ENCODE measurements around the gene PDPK1. TPM values are rescaled to one million over a fixed set of nuclear protein-coding genes. Genes with fewer than 3 reads are reported as not detected.
"Not testable (repeated sequence)": the region's sequence is repeated elsewhere in the genome, so short reads cannot be mapped to it uniquely, and the experiment has no call there.

Gene PDPK1
- total RNA-seq, 1 donor from 2014 or later: 26.1 TPM

GRCh38 chr16:2543771-2544170, 6.0 kb downstream of the PDPK1 start:
- ATAC-seq: not testable (repeated sequence)

DNA sequence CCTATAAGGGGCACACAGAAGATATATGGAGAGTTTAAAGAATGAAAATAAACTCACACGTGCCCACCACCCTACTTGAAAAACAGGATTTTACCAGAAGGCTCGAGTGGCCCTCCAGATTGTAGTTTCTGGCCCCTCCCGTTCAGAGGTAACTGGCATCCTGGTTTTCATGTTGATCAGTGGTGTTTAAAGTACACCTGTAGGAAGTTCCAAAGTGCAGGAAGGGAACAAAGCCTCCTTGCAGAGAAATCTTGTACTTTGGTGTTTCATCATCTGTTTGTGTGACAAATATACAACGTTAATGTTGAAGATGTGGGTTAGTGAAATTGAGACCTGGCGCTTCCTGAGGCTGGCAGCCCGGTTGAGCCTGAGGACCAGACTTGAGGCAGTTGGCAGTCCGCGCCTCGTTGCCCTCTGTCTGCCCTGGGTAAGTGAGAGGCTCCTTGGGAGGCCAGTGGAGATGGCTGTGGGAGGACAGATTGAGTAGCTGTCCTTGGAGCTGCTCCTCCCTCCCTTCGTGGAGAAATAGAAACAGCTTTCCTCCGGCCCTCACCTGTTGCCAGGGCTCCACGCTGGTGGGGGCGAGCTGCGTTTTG, 12.6 kb downstream of the PDPK1 start:
- not testable (repeated sequence) for ATAC-seq

GRCh38 chr16:2551420-2551889, 13.6 kb downstream of the PDPK1 start:
- ATAC-seq: peak; percentile 31

DNA sequence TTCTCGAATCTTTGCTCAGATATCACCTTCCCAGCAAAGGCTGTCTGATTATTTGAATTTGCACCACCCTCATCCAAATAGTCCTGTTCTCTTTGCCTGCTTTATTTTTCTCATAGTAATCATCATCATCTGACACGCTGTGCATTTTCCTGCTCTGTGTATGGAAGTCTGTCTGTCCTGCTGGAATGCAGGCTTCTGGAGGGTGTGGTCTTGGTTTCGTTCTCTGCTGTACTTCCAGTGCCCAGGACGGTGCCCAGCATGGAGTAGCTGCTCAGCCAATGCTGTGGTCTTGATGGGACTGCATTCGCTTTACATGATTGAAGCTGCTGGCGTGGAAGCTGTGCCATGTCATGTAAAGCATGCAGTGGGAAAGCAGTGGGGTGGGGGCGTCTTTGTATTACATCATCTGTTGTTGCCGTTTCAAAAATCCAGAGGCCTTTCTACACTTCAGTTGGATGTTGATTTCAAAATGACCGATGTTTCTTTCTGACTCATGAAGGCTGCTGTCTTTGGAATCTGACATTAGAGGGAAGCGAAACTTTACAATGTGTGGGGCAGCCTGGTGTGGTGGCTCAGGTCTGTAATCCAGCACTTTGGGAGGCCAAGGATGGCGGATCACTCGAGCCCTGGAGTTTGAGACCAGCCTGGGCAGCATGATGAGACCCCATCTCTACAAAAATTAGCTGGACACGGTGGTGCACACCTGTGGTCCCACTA, 17.0 kb downstream of the PDPK1 start:
- ATAC-seq: not testable (repeated sequence)

- not testable (repeated sequence) for ATAC-seq
Observed at GRCh38 chr16:2557150-2557549, 19.3 kb downstream of the PDPK1 start.

DNA sequence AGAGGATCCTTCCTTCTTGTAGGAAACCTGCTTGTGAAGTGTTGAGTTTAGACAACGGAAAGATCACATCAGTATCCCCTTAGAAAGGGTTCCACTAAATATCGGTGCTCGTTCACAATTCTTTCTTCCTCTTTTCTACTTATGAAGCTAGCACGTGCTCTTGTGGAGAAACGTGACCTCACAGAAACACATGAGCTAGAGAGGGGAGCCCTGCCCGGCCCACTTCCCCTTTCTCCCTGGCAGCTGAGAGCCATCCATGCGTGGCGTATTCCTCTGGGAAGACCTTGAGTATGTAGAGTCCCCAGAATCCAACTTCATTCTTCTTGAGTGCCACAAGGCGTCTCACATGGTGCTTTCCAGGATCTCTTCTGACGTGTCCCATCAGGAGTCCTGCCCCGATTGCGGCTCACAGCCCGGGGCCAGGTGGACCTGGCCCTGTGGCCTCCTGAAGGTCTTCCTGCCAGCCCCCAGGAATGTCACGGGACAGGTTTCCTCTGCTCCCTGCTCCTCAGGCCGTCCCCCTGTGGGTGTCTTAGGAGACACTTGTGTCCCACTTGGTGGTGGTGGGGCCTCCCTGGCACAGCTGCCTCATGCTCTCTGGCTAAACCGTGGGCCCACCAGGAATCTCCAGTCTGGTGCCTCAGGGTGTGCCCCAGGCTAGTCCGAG, 22.4 kb downstream of the PDPK1 start:
- ATAC-seq: peak; percentile 14

GRCh38 chr16:2560798-2561133, 22.9 kb downstream of the PDPK1 start:
- ATAC-seq: peak; percentile 83

- not testable (repeated sequence) for ATAC-seq
Observed at GRCh38 chr16:2567506-2567905, 29.7 kb downstream of the PDPK1 start.

GRCh38 chr16:2568573-2568972, 30.8 kb downstream of the PDPK1 start:
- peak; percentile 86 for ATAC-seq

- not testable (repeated sequence) for ATAC-seq
Observed at GRCh38 chr16:2572704-2573103, 34.9 kb downstream of the PDPK1 start.

- not testable (repeated sequence) for ATAC-seq
Observed at GRCh38 chr16:2575839-2576238, 38.0 kb downstream of the PDPK1 start.

DNA sequence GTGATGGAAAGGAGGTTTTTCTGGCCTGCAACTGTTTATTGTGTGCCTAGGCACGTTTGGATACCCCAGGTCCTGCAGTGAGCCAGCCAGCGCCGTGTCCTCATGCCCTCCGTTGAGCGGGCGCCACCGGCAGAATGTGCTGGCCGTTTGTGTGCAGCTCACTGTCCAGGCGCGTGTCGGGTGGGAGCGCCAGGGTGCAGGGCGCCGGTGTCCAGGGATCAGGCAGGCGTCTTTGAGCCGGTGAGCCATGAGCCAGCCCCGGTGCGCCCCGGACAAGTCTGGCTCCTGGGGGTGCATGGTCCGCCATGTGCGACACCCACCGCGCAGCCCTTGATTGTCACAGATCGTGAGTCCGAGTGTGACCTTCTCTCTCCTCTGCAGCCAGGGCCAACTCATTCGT, 39.2 kb downstream of the PDPK1 start:
- ATAC-seq: not testable (repeated sequence)

DNA sequence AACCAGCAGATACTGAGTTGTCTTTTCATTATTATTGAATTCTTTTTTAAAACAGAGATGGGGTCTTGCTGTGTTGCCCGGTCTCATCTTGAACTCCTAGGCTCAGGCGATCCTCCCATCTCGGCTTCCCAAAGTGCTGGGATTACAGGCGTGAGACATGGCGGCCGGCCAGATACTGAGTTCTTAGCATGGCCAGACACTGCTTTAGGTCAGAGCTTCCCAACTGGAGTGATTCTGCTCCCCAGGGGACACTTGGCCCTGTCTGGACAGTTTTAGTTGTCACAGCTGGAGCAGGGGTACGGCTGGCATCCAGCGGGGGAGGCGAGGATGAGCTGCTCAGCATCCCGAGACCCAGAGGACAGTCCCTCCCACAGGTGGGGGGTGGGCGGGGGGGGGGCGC, 41.1 kb downstream of the PDPK1 start:
- not testable (repeated sequence) for ATAC-seq

GRCh38 chr16:2580143-2580542, 42.3 kb downstream of the PDPK1 start:
- ATAC-seq: not testable (repeated sequence)

- ATAC-seq: peak; percentile 20
Observed at GRCh38 chr16:2580818-2581217, 43.0 kb downstream of the PDPK1 start.

GRCh38 chr16:2584729-2585650, 47.2 kb downstream of the PDPK1 start:
- no peak for ATAC-seq

GRCh38 chr16:2585651-2586081, 47.8 kb downstream of the PDPK1 start:
- no peak for ATAC-seq

- ATAC-seq: no peak
Observed at GRCh38 chr16:2586241-2586640, 48.4 kb downstream of the PDPK1 start.

GRCh38 chr16:2586901-2587480, 49.2 kb downstream of the PDPK1 start:
- no peak for ATAC-seq

- no peak for ATAC-seq
Observed at GRCh38 chr16:2587891-2588565, 50.2 kb downstream of the PDPK1 start.

GRCh38 chr16:2591476-2592240, 53.8 kb downstream of the PDPK1 start:
- no peak for ATAC-seq

All from esophagus mucosa (tissue), 1 donor.